Hepatocyte (in vitro differentiated cells): ENCODE measurements around the gene NRCAM. TPM values are rescaled to one million over a fixed set of nuclear protein-coding genes. Genes with fewer than 3 reads are reported as not detected.
A peak's percentile ranks its signal among the peaks of the same experiment; 100 is the strongest.

Experiments used
- DNase-seq: peaks from one replicate; pipeline ENCODE4 v3.0.0-alpha.2; 2016; ENCODE audit warnings: low spot score
- H2AFZ ChIP-seq: fragments of 200-600 bp; sonication (generic); 2 replicates; pipeline ENCODE4 v1.6.0; 2016; ENCODE audit warnings: antibody characterized with exemption, mild to moderate bottlenecking
- H3K27ac ChIP-seq: fragments of 200-600 bp; sonication (generic); 2 replicates; pipeline ENCODE4 v1.5.1; 2016; ENCODE audit warnings: mild to moderate bottlenecking
- H3K27me3 ChIP-seq: fragments of 200-600 bp; sonication (generic); 2 replicates; pipeline ENCODE4 v1.6.1; 2016
- H3K36me3 ChIP-seq: fragments of 200-600 bp; sonication (generic); replicated peaks from 2 replicates; pipeline ENCODE4 v1.5.1; 2016; ENCODE audit warnings: low read depth; ENCODE audit not compliant: insufficient read depth
- H3K4me1 ChIP-seq: fragments of 200-600 bp; sonication (generic); 2 replicates; pipeline ENCODE4 v1.5.1; 2016; ENCODE audit warnings: mild to moderate bottlenecking, moderate library complexity; ENCODE audit not compliant: insufficient read depth
- H3K4me2 ChIP-seq: fragments of 200-600 bp; sonication (generic); 2 replicates; pipeline ENCODE4 v1.6.0; 2016
- H3K4me3 ChIP-seq: fragments of 200-600 bp; sonication (generic); 2 replicates; pipeline ENCODE4 v1.5.1; 2016; ENCODE audit warnings: mild to moderate bottlenecking
- H3K79me2 ChIP-seq: fragments of 200-600 bp; sonication (generic); 2 replicates; pipeline ENCODE4 v1.6.0; 2017; ENCODE audit warnings: mild to moderate bottlenecking
- H3K9me2 ChIP-seq: fragments of 200-600 bp; sonication (generic); replicated peaks from 2 replicates; pipeline ENCODE4 v1.6.0; 2017; ENCODE audit warnings: mild to moderate bottlenecking; ENCODE audit not compliant: insufficient read depth
- H3K9me3 ChIP-seq: fragments of 200-600 bp; sonication (generic); 2 replicates; pipeline ENCODE4 v1.5.1; 2016; ENCODE audit warnings: low read depth, mild to moderate bottlenecking
- H4K20me1 ChIP-seq: fragments of 200-600 bp; sonication (generic); 2 replicates; pipeline ENCODE4 v1.6.0; 2016; ENCODE audit warnings: mild to moderate bottlenecking; ENCODE audit not compliant: insufficient read depth, poor library complexity, severe bottlenecking
- CTCF ChIP-seq: fragments of 200-600 bp; sonication (generic); IDR thresholded peaks from 2 replicates; pipeline ENCODE4 v1.5.1; 2016; ENCODE audit warnings: antibody characterized with exemption, mild to moderate bottlenecking; ENCODE audit not compliant: poor library complexity
- EZH2 ChIP-seq: fragments of 200-600 bp; sonication (generic); IDR thresholded peaks from 2 replicates; pipeline ENCODE4 v1.6.1; 2016; ENCODE audit warnings: antibody characterized with exemption, mild to moderate bottlenecking, borderline replicate concordance
- EZH2phosphoT487 ChIP-seq: fragments of 200-600 bp; sonication (generic); IDR thresholded peaks from one replicate; pipeline ENCODE4 v1.6.1; 2018; ENCODE audit warnings: antibody characterized with exemption, mild to moderate bottlenecking, low read depth, moderate library complexity; ENCODE audit not compliant: unreplicated experiment, severe bottlenecking
- WGBS: methylation state at CpG from one replicate; pipeline ENCODE4 v1.1.6; 2016; ENCODE audit warnings: low lambda C conversion rate; ENCODE audit errors: missing lambda C conversion rate; 5-methylcytosine and 5-hydroxymethylcytosine counted together
- polyA plus RNA-seq: library from polyadenylated mRNA; unstranded; fragments of >200 nt; fragmentation: Nextera tagmentation; extraction: Ambion mirVana; gene quantifications from 2 replicates; pipeline ENCODE4 v1.2.1, GENCODE V29; 2016
- total RNA-seq: library from RNA; depleted of rRNA; stranded (reverse); fragments of >200 nt; gene quantifications from 2 replicates; pipeline ENCODE4 v1.2.3, GENCODE V29; 2014

Gene NRCAM
- total and polyA plus RNA-seq, 2 experiments from 2014 or later: 16.0 to 34.4 TPM

- Histone ChIP-seq H3K36me3 (no peaks in the 10 kb centered on the region), H4K20me1 (no peaks in the 10 kb centered on the region), H3K4me1 (peaks cover 6% of the 10 kb centered on the region), H3K9me3 (no peaks in the 10 kb centered on the region), H3K79me2 (no peaks in the 10 kb centered on the region), H3K27ac (no peak overlapping the region), H2AFZ (no peak overlapping the region), H3K4me2 (no peak overlapping the region), H3K9me2 (no peaks in the 10 kb centered on the region), H3K27me3 (no peaks in the 10 kb centered on the region), H3K4me3 (no peak overlapping the region)
- DNase-seq: peak; percentile 18
- WGBS: 76% methylated on average over 6 of the region's 6 CpGs
- TF ChIP-seq EZH2 (no peak), EZH2phosphoT487 (no peak), CTCF (no peak)
These were observed 309.1 kb downstream of the NRCAM start for GRCh38 chr7:108147031-108147563.

GRCh38 chr7:108146070-108146842, 310.0 kb downstream of the NRCAM start:
- Histone ChIP-seq H3K36me3 (no peaks in the 10 kb centered on the region), H3K9me3 (no peaks in the 10 kb centered on the region), H2AFZ (no peak overlapping the region), H3K4me1 (peaks cover 6% of the 10 kb centered on the region), H3K27me3 (no peaks in the 10 kb centered on the region), H3K4me2 (peak overlapping the region; percentile 69), H4K20me1 (no peaks in the 10 kb centered on the region), H3K9me2 (no peaks in the 10 kb centered on the region), H3K79me2 (no peaks in the 10 kb centered on the region), H3K4me3 (no peak overlapping the region), H3K27ac (no peak overlapping the region)
- DNase-seq: peak; percentile 87
- TF ChIP-seq EZH2 (no peak), CTCF (peak; percentile 91)
- WGBS: 19% methylated on average over 12 of the region's 12 CpGs

GRCh38 chr7:108145401-108145800, 310.8 kb downstream of the NRCAM start:
- peaks cover 6% of the 10 kb centered on the region for H3K4me1 ChIP-seq
- H3K36me3 ChIP-seq: no peaks in the 10 kb centered on the region
- no peaks in the 10 kb centered on the region for H4K20me1 ChIP-seq
- no peak for DNase-seq
- no peaks in the 10 kb centered on the region for H3K27me3 ChIP-seq
- TF ChIP-seq EZH2phosphoT487 (no peak), CTCF (no peak), EZH2 (no peak)
- H3K9me2 ChIP-seq: no peaks in the 10 kb centered on the region
- peak overlapping the region; percentile 69 for H3K4me2 ChIP-seq
- no peaks in the 10 kb centered on the region for H3K79me2 ChIP-seq
- no peak overlapping the region for H3K4me3 ChIP-seq
- WGBS: 76% methylated on average over 8 of the region's 8 CpGs
- no peak overlapping the region for H3K27ac ChIP-seq
- no peaks in the 10 kb centered on the region for H3K9me3 ChIP-seq
- no peak overlapping the region for H2AFZ ChIP-seq
